ENCODE results near the gene ACIN1. TPM values are rescaled to one million over a fixed set of nuclear protein-coding genes. Genes with fewer than 3 reads are reported as not detected.
A peak's percentile ranks its signal among the peaks of the same experiment; 100 is the strongest.

ACIN1 gene
- polyA plus RNA-seq, 1 donor (not counting 4 experiments of a cell fraction or from before 2014, with no cell fraction given), result 104 TPM

GRCh38 chr14:23130871-23131270, 35.9 kb upstream of the ACIN1 start:
- Histone ChIP-seq H3K4me3 (ENCODE audit: control insufficient read depth in 2 of 3, extremely low read depth in 1 of 3, insufficient read depth in 2 of 3, low read depth in 1 of 3, low read length in 3 of 3) (no peak overlapping the region), H3K9me3 (ENCODE audit: control insufficient read depth, low read depth, low read length) (no peaks in the 10 kb centered on the region), H3K4me2 (ENCODE audit: control insufficient read depth, extremely low read depth, insufficient read depth, low read depth, low read length) (no peak overlapping the region), H2AFZ (ENCODE audit: control insufficient read depth, low read length) (no peak overlapping the region), H4K20me1 (ENCODE audit: control insufficient read depth, extremely low read depth, insufficient read depth, low read length) (no peaks in the 10 kb centered on the region), H3K36me3 (ENCODE audit: control insufficient read depth in 2 of 2, extremely low read depth in 1 of 2, insufficient read depth in 2 of 2, low read length in 2 of 2) (peaks cover 6 to 12% of the 10 kb centered on the region in 2 experiments), H3K79me2 (ENCODE audit: control insufficient read depth, insufficient read depth, low read length) (no peaks in the 10 kb centered on the region), H3K27me3 (ENCODE audit: control insufficient read depth, extremely low read depth, insufficient read depth, low read length) (no peaks in the 10 kb centered on the region), H3K4me1 (ENCODE audit: control insufficient read depth, extremely low read depth, insufficient read depth, low read length) (peaks cover 23% of the 10 kb centered on the region), H3K27ac (ENCODE audit: control insufficient read depth, insufficient read depth, low read length) (no peak overlapping the region), H3K9ac (ENCODE audit: control insufficient read depth, extremely low read depth, insufficient read depth, low read length) (no peak overlapping the region), H3K9me1 (ENCODE audit: control insufficient read depth, extremely low read depth, insufficient read depth, low read length) (no peaks in the 10 kb centered on the region)
- TF ChIP-seq CTCF (optimal IDR thresholded peaks at IDR 0.05 in 1 of 3, IDR thresholded peaks at IDR 0.05 in 1 of 3, conservative IDR thresholded peaks at IDR 0.05 in 1 of 3; ENCODE audit: extremely low read depth in 1 of 3, insufficient read depth in 2 of 3, low read length in 3 of 3), result no peak
- no peak for TF ChIP-seq EZH2 (IDR thresholded peaks at IDR 0.05; ENCODE audit: low read length)
- no peak for DNase-seq (ENCODE audit: low read depth, low spot score)
- no peak for FAIRE-seq
- dilution Hi-C loops (cut with MboI; ENCODE audit: extremely low pct_ligation_motif_present, low sequenced_read_pairs), result no loop called here

GRCh38 chr14:23129759-23130316, 34.9 kb upstream of the ACIN1 start:
- no peak for DNase-seq (ENCODE audit: low read depth, low spot score)
- Histone ChIP-seq H4K20me1 (ENCODE audit: control insufficient read depth, extremely low read depth, insufficient read depth, low read length) (no peaks in the 10 kb centered on the region), H3K27ac (ENCODE audit: control insufficient read depth, insufficient read depth, low read length) (peak overlapping the region; percentile 55), H3K36me3 (ENCODE audit: control insufficient read depth in 2 of 2, extremely low read depth in 1 of 2, insufficient read depth in 2 of 2, low read length in 2 of 2) (peaks cover 6 to 12% of the 10 kb centered on the region in 2 experiments), H3K9ac (ENCODE audit: control insufficient read depth, extremely low read depth, insufficient read depth, low read length) (no peak overlapping the region), H3K27me3 (ENCODE audit: control insufficient read depth, extremely low read depth, insufficient read depth, low read length) (no peaks in the 10 kb centered on the region), H3K4me2 (ENCODE audit: control insufficient read depth, extremely low read depth, insufficient read depth, low read depth, low read length) (peak overlapping the region; percentile 29), H3K4me3 (ENCODE audit: control insufficient read depth in 2 of 3, extremely low read depth in 1 of 3, insufficient read depth in 2 of 3, low read depth in 1 of 3, low read length in 3 of 3) (no peak overlapping the region), H3K9me3 (ENCODE audit: control insufficient read depth, low read depth, low read length) (no peaks in the 10 kb centered on the region), H3K79me2 (ENCODE audit: control insufficient read depth, insufficient read depth, low read length) (no peaks in the 10 kb centered on the region), H3K9me1 (ENCODE audit: control insufficient read depth, extremely low read depth, insufficient read depth, low read length) (no peaks in the 10 kb centered on the region), H2AFZ (ENCODE audit: control insufficient read depth, low read length) (peak overlapping the region; percentile 37), H3K4me1 (ENCODE audit: control insufficient read depth, extremely low read depth, insufficient read depth, low read length) (peaks cover 23% of the 10 kb centered on the region)
- no peak for TF ChIP-seq CTCF (optimal IDR thresholded peaks at IDR 0.05 in 1 of 3, IDR thresholded peaks at IDR 0.05 in 1 of 3, conservative IDR thresholded peaks at IDR 0.05 in 1 of 3; ENCODE audit: extremely low read depth in 1 of 3, insufficient read depth in 2 of 3, low read length in 3 of 3)
- TF ChIP-seq EZH2 (IDR thresholded peaks at IDR 0.05; ENCODE audit: low read length), result no peak
- peak; percentile 69 for FAIRE-seq
- dilution Hi-C loops (cut with MboI; ENCODE audit: extremely low pct_ligation_motif_present, low sequenced_read_pairs), result no loop called here

All from keratinocyte (primary cell).